Activated gamma-delta T cell (primary cell): ENCODE measurements around the gene DSEL.

Experiments used
- DNase-seq: peaks from one replicate; lab custom pipeline; 2025; lab: John Stamatoyannopoulos, UW
- total RNA-seq, 2 donors: gene quantifications; one replicate each; lab custom pipeline; 2026; lab: John Stamatoyannopoulos, UW

DSEL gene
- total RNA-seq: 5.8 to 8.5 reads per million in 2 donors

DNA sequence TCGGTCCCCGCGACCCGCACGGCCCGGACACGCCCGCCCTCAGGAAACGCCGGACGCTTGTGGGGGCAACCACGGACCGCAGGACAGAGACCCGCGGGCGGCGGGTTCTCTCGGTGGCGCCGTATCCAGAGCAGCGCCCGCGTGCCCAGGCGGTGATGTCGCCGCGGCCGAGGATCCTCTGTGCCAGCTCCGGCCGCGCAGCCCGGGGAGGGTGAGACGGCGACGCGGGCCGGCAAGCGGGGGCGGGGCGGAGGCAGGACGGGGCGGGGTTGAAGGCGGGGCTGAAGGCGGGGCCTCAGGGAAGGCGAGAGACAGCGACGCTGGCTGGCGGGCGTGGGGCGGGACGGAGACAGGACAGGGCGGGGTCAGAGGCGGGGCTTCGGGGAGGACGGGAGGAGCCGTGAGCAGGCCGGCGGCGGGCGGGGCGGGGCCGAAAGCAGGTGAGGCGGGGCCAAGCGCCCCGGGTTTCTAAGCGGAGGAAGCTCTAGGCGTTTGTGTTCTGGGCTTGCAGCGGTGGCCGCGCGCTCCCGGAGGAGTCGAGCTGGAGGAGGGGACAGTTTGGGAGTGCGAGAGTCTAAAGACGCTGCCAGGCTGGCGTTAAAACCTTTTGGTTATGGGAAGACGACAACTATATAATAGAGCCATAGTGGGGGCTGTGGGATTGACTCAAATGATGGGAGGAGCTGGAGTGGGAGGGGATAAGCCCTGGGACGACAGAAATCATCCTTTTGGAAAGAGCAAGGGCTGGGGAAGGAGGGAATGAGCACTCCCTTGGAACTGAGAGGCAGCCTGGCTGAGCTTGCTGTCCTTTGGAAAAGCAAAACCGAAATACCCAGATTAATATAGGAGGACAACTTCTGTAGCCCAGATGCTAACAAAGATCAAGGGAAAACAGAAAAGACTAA, at the start of gene DSEL:
Gene DSEL, minus strand, starts transcription at position 182 of the 905 bp plus-strand sequence. CDS start 2,112 bp downstream, outside the sequence.
- peak; percentile 94 for DNase-seq

DNA sequence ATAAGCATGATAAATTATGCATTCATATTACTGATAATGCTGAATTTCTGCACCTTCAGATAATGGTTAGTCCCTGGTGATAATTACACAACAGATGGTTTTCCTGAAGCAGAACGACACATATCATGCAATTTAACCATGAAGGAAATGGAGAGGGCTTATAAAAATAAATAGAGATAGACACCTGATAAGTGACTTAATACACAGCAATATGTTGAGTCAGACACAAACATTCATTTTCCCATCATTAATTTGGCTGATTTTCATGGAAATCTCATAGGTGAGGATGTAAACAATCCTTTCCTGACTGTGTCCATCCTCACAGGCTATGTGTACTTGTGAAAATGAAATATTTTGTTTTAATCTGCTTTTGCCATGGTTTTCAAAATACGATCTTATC, 36.9 kb upstream of the DSEL start:
- DNase-seq: no peak

DNA sequence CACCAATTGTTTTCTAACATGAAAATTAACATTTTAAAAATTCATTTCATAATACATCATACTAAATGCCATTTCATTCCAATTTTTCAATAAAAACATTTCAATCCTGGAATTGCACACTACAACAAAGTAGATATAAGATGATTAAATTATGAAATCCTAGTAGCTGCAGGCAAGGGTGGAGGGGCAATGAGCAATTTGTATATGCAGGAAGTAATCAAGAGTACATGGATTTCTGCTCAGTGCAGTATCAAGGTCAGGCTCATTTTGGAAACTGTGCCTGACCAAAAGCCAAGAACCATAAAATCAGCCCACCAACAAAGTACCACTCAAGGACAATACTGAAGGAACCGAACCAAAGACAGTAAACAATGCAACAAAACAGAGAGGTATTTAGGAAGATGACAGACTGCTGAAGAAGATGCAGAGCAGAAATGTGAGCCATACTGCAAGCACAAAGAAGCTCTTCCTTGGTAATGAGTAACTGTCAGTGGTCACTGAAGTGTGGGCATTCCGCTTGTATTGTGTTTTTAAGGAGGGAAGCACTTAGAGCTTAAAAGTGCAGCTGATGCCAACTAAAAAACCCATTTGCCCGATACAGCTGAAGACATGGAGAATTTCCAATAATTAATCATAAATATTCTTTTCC, 34.5 kb upstream of the DSEL start:
- no peak for DNase-seq

DNA sequence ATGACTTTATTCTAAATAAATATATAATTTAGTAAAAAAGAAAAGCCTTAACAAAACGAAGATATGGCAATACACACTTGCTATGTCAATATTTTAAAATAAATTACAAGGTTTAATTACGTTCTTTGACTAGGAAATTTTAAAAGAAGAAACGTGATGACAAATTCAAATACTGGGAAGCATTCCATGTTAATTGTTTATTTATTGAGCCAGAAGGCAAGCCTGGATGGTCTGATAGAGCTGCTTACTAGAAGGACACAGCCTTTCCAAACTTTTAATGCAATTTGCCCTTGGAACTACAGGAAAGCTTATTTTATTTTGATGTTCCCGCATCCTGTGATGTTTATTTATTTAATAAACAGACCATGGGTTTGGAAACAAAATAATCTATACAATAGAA, 33.4 kb upstream of the DSEL start:
- no peak for DNase-seq

DNA sequence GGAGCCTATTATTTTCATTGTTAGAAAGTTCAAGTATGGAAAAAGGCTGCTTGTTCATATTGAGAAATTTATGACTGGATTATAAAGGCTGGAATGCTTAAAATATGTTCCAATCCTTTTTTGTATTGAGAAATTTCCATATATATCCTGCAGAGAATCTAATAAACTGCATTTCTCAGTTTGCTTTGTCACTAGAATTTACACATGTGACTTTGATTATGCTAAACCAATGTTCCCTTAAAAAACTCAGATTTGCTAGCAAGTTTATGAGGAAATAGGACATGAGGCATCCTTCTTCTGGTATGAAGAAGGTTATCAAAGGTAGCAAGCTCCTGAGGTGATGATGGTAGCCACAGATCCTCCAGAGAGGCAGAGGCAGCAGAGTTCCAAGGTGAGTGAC, 29.2 kb upstream of the DSEL start:
- DNase-seq: no peak

DNA sequence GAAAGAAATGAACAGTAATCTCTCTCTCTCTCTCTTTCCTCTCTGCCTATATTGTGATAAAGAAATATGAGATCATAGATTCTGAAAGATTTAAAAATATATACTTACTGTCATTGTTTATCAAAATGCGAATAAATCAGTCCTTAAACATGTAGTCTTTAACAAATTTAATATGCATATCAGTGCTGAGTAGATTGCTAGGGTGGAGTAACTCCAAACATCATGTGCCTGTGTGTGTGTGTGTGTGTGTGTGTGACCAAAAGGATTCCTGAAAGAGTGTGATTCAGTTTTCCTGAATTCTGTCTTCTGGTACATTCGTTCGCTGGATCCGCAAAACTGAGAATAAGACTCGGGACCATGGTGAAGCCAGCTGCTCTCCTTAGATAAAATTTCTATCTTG, 24.0 kb upstream of the DSEL start:
- DNase-seq: no peak

DNA sequence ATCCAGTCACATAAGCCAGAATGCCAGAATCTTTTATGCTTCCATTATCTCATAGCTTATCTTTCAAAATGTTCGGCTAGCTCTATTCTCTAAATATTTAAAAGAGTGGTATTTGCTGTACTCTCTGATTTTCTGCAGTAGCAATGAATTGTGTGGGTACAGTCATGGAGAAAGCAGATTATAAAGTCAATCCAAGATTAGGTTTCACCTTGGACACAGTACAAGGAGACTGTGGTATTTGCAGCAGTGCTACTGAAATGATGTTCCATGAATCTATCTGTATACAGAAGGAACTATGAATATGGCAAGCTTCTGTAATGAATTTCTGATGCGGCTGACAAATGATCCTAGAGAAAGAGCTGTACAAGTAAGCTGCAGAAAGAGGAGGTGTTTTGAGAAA, 15.4 kb upstream of the DSEL start:
- DNase-seq: no peak

DNA sequence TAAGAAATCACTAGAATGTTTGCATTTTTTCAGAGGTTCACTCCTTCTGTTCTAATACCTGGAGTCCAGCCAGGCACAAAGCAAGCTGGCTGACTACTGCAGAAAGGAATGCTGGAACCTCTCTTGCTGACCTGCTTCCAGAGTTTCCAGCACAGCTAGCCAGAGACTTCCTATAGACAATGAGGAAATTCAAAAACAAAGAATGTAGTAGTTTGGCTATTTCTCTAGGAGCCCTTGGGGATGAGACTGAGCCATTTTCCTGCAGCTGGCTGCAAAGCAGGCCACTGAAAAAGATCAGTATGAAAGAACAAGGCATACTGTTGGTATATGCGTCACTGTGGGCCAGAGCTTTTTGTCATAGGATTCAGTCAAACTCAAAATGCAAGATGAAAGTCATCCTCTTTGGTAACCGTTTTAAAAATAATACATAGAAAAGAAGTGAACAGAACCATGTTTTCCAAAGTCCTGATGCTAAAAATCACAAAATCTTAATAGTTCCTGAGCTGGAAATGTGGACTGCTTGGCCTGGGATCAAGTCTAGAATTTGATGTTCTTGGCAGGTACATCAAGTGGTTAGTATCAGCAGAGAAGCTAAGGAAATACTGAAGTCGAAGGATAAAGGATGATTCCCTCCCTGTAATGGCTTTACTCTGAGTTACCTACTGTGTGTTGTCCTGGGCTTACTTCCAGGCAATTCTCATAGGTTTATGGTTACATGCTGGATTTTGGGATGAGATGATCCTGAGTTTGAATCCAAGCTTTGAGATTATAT, 9.0 kb upstream of the DSEL start:
- no peak for DNase-seq

DNA sequence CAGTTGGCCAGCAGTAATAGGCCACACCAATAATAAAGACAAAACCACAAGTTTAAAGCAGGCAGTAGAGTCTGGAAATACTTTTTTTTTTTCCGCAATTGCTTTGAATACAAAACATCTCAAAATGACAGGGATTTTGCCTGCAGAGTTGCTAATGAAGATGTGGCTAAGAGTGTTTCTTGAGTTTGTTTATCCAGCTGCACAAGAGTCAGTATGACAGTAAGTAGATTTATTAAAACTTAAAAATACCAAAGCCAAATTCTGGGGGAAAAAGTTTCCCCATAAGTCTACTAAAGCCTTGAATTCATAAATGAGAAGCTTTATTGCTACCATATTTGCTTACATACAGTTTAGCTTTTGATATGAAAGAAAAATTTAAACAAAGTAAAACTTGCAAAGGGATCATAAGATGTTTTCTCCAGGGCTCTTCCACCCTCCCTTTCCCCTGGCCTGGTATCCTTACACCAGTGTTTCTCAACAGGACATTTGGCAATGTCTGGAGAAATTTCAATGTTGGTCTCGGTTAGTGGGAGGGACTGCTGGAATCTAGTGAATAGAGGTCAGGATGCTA, 3.9 kb upstream of the DSEL start:
- DNase-seq: no peak

DNA sequence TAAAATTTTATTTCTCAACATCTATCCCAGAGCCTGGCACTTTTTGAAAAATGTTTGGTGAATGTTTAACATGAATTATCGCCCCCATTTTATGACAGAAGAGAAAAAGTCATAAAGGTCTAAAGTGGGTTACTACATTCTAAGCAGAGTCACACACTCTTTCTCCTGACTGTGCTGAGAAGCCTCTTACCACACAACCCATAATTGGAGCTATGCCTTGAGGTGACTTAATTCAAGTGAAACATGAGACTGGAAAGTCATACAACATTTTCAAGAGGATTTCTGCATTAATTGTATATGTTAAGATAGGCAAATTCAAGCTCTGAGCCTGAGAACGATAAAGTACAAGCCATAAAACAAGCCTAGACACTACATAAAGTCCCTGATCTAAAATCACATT, 3.1 kb upstream of the DSEL start:
- no peak for DNase-seq

DNA sequence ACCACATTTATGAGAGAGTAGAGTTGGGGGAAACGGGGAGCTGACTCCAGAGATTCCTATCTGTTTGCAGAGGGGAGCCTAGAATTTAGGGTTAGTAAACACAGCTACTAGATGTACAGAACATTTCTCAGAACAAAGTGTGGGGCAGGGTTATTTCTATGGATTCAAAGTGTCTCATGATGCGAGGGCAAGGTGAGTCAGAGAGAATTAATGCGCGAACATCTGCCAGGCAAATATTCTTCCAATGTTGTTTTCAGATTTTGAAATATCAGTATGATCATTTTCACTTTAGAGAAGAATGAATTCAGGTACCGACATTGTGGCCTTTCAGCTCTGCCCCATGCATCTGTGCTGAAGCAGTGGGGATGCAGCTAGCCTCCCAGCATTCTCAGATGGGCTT, 2.0 kb upstream of the DSEL start:
- no peak for DNase-seq

DNA sequence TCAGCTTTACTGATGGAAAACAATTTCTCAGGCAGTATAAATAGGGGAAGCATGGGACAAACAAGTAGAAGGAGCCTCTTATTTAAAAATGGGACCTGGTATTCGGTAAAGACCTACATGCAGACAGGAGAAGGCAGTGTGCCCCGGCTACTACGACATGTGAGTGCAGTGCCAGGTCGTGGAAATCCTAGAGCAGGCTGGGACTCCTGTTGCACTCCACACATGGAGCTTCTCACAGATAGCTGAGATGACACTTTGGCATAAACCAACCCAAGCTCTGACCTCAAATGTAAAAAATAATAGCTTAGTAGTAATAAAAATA, 885 bp upstream of the DSEL start:
- DNase-seq: no peak

DNA sequence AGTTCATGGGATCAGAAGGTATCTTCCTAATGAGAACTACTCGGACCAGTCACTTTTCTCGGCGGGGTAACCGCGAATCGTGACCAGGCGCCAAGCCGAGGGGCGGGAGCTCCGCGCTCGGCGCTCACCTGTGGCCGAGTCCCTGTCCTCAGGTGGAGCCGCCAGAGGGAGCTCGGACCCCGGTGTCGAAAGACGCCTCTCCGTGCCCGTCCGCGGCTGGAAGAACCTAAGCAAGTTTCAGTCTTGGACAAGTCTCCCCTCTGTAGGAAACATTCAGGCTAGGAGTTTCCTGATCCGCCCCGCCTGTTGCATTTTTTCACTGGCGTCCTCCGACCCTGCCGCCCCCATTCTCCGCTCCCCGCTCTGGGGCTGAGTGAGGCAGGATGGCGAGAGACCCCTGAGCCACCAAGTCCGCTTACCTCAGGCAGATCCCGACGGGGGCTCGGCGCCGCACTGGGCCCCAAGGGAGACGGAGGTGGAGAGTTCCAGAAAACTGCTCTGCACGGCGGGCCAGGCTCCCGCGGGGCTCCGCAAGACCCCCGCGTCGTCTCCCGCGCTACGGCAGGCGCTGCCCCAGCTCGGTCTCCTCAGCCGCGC, 480 bp downstream of the DSEL start:
- peak; percentile 16 for DNase-seq

DNA sequence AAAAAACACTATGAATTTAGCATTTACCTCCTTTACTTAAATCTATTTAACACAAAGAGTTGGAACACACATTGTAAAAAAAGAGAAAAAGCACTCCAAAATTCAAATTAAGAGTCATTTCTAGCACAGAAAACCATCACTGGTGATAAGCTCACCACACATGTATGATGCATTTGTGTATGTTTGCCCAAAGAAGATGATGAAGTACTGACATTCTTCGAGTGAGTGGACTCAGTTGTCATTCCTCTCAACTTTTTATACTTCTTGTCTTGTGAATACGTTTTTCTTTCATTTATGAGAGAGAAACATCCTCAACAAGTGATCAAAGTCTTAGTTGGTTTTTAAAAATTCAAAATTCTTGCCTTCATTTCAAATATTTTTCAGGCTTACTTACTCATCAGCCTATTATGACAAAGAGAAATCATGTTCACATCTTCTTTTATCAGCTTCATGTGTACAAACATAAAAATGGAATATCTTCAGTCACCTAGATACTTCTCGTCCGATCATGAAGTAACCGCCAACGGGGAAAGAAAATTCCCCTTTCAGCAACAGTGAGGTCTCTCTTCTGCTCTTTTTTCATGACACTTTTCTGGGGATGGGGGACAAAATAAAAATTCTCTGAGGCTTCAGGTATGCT, 1.5 kb downstream of the DSEL start:
- no peak for DNase-seq

DNA sequence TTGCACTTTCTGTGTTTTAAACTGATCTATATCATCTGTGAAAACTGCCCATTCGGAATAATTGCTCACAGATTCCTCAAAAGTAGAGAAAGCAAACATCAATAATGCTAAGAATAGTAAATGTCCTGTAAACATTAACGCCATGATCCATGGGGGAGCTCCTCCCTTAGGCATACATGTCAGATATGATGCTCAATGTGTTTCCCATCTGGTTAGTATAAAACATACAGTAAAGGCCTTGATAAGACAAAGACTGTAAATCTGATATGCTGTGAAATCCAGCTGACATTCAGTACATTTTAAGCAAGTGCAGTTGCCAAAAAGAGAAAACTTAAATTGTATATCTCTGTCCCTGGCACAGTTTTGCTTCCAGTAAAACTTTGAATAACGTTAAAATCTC, 2.1 kb downstream of the DSEL start:
- no peak for DNase-seq

DNA sequence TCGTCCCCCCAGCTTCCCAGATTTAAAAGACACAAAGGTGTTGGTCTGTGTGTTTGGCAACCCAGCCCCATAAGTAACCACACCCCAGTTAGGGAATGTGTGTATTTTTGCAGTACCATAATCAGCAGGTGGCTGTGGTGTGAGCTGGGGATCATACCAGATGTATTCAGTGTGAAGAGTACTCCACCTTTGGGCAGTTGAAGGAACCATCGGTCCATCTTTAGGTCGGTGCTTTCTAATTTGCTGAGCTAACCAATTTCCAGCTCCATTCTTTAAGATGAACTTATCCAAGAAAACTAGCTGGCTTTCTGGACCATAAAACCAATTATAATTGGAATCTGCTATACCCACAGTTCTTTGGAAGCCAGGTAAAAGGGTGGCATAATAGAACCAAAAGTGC, 3.2 kb downstream of the DSEL start:
- no peak for DNase-seq

DNA sequence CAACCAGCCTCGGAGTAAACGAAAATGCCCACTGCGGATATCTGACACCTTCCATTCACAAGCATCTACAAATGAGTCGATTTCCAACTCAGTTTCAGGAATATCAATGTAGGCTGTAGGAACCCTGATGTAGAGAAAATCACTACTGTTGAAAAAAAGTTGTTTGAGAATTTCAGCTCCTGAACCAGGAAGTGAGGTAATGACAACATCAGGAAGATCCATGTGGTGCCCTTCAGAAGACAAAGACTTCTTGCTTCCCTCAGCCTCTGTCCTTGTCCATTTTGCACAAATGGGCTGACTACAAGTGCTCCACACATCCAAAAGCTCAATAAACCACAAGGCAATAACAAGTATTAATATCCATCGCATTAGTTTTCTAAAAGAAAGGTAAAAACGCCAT, 4.7 kb downstream of the DSEL start:
- no peak for DNase-seq

DNA sequence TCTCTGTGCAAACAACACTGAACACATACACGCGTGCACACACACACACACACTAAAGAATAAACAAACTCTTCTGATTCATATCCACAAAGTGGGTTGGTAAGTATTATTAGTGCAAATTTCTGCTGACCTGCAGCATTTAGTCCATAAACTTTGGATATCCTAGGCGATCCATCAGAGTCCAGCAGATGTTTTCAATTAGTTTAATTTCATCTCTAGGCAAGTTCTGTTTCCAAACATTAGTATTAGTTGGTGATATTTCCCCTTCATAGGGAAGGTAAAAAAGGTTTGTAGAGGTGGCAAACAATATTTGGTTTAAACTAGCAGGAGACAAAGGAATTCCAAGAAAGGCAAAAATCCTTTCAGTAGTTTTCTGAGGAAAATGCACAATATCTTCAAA, 5.7 kb downstream of the DSEL start:
- DNase-seq: no peak

DNA sequence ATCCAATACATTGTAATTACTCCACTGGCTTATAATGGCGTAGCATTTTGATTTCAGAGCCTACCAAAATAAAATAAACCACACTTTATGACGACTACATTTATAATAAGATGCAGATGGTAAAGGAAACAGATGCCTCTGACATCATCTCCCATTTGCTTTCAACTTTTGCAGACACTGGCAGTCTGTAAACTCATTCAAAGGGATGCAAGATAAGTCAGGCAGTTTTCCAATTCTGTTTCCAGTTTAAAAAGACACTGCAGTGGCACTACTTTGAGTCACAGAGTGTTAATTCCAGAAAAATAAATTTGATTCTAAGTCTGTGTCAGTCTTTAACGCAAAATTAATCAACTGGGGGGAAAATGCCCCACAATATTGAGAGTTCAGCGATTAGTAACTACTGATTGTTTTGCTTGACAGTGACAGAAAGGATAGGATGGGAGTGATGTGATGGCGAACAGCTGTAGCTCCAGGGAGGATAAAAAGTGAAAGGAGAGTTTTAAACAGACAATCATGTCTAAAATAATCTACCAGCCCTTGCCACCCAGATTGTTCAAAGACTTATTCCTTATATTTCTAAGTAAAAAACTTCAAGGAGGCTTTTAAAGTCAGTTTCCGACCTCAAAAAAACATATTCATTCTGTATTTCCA, 6.7 kb downstream of the DSEL start:
- DNase-seq: no peak

DNA sequence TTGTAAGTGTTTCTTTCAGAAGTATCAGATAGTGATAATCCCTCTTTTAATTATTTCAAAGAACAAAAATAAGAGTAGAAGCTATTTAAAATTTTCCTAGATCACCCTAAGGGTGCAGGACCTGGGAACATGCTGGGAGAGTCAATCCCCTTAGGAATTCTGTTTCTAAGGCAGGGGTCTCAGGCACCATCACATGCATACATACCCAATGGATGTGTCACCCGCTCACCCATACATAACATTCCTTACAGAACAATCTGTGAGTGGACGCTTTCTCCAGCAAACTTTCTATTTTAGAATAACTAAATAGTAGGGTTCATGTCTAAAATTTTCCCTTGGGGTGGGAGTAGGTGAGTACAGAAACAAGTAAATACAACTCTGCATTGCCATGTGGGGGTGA, 8.4 kb downstream of the DSEL start:
- no peak for DNase-seq

DNA sequence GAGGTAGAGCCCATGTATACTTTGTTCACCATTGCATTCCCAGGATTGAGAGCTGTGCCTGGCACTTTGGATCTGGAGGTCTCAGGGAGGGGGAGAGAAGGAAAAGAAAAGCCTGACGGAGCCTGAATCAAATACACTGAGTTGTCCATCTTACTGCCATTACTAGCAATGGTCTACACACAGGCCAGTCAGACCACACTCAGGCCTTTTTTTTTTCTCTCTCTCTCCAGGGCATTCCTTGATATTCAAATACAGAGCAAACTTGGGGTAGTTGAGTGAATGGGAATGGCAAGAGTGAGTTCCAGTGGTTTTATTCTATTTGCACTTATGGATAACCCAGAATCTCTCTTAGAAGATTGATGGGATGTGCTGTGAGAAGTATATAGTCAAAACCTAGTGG, 11.8 kb downstream of the DSEL start:
- DNase-seq: no peak
